GM21447 (cell line): ENCODE measurements around the gene RTN1.

Experiments used
- ATAC-seq: cut with Tn5 transposase; IDR thresholded peaks from one replicate; pipeline ENCODE4 v1.9.1; 2021; ENCODE audit not compliant: unreplicated experiment

The RTN1 gene

DNA sequence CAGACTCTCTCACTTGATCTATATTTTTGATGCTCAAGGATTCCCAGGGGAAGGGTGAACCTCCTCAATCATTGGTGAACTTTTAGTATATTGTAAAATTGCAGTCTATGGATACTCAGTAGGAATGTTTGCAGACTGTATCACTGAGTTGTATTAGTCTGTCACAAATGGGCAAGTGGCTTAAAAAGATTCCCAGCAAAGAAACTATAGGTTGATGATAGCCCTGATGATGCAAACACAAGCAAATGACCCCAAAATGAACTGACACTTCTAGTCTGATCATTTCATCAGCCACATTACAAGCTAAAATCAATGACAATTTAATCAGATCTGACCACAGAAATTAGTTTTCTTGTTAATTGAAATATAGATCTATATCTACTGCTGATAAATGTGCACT is 59.5 kb downstream of the RTN1 start:
- ATAC-seq: no peak

DNA sequence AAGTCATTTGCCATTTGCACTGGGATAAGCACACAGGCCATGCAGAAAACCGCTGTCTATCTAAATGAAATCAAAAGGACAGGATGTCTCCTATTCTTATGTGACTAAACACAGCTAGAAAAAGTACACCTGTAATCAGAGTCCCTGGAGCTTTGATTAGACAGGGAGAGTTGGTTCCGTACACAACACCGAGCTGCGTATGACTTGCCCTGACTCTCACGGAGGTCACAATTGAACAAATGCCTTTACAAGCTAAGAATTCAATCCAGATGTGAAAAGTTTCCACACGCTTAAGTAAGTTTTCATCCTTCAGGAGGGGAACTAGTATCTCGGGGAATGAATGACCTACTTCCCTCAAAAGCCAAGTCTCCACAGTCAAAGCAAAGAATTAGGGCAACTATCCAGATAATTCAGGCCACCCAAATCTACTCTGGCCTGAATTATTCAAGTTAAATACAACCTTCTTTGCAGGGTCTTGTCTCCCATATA is 67.5 kb downstream of the RTN1 start:
- ATAC-seq: no peak

GRCh38 chr14:59788176-59788575 is 82.4 kb downstream of the RTN1 start:
- ATAC-seq: no peak

- ATAC-seq: no peak
Observed at GRCh38 chr14:59787045-59787674, 83.4 kb downstream of the RTN1 start.

DNA sequence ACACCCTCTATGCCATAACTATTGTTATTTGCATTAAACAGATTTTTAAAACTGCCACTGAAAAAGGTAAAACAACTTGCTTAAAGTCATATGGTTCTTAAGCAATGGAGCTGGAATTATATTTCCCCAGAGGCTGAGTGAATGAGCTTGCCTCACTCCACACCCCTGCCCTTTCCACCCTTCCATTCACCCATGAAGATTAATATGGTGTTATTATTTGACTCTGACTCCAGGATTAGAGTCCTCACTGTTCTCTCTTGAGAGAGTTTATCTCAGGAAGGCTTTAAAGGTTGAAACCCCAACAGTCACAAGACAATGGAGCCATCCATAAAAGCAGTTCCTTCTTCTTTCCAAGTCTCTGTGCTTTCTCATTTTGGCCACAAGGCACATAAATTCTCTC is 84.9 kb downstream of the RTN1 start:
- ATAC-seq: no peak

- ATAC-seq: no peak
Observed at GRCh38 chr14:59782760-59783159, 87.8 kb downstream of the RTN1 start.

DNA sequence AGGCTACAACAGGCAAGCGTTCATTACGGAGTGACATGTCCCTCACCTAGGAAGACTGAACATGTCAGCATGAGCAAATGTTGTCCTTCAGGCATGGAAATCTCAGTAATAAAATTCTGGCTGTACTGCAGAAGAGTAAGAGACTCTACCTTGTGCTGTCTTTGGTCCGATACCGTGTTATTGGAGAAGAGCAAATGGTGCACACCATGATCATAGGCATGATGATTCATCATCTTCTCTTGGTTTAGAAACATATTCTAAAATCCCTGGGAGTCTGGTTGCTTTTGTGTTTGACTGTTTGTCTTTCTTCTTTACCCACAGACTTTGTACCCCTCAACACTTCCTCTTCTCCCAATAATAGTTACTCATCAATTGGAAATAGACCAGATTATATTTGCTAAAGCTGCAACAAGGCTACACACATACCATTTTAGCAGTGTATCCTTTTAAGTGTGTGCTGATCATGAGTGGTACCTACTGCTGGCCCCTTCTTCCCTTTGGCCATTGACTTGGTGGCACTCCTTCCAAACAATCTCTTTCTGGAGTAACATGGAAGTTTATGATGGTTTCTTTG is 93.5 kb downstream of the RTN1 start:
- ATAC-seq: no peak

DNA sequence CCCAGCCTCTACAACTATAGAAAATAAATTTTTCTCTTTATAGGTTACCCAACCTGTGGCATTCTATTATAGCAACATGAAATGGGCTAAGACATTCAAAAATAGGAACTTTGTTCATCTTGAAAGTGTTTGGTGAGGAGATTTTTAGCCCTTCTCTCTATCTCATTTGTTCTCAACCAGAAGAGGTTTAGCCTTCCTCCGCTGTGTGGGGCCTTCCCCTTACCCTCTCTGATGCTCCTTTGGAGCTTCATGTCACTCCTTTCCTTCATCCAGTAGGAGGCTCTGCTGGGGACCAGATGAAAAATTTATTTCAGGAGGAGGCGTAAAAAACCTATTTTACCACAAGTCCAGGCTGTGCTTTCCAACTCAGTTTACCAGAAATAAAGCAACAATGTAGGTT is 94.1 kb downstream of the RTN1 start:
- no peak for ATAC-seq

DNA sequence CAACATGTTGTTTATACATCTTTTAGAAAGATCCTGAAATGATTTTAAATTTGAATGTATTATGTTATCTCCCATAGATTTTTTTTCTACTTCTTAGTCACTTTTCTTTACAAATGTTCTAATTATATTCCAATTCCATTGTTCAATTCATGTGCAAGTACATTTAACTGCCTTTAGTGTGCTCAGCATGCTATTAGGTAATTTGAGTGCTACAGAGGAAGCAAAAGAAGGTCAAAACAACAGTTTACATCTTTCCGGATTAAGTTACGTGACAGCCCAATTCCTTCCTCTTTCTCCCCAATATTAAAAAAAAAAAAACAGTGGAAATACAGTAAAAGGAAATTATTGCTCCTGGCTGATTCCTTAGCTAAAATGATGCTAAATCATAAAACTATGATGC is 98.3 kb downstream of the RTN1 start:
- no peak for ATAC-seq

DNA sequence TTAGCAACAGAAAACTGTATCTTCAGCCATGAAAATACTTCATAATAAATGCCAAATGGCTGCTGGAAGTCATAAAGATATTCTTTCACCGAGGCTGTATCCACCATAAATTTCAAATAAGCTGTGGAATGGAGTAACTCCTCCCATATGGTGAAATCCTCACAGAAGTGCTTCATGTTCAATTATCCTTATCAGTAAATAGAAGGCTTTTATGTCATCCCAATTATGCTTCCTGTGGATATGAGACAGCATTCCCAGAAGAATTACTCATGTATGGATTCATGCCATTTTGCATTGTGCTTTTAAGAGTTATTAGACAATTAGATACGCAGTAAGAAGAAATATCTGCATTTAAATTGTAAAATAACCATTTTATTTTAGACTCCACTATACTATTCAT is 99.0 kb downstream of the RTN1 start:
- ATAC-seq: no peak

DNA sequence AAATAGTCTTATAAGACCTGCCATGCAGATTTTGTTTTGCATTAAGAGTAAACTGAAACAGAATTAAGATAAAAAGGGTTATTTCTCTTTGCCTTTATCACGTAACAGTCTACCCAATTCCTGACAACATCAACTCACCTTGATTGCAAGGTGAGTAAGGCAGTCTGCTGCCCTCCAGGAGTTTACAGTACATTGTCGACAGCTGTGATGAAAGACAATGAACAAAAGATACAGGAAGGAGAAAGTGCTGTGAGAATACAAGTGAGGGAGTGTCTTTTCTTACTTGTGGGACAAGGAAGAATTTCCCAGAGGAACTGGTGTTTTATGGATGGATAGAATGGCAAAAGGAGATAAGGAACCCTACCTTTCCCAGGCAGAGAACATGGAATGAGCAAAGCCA is 101.0 kb downstream of the RTN1 start:
- ATAC-seq: no peak

GRCh38 chr14:59768855-59769375 is 101.7 kb downstream of the RTN1 start:
- ATAC-seq: no peak

GRCh38 chr14:59761851-59762250 is 108.7 kb downstream of the RTN1 start:
- ATAC-seq: no peak

- no peak for ATAC-seq
Observed at GRCh38 chr14:59755409-59756135, 115.0 kb downstream of the RTN1 start.

- ATAC-seq: no peak
Observed at GRCh38 chr14:59754256-59754655, 116.3 kb downstream of the RTN1 start.

DNA sequence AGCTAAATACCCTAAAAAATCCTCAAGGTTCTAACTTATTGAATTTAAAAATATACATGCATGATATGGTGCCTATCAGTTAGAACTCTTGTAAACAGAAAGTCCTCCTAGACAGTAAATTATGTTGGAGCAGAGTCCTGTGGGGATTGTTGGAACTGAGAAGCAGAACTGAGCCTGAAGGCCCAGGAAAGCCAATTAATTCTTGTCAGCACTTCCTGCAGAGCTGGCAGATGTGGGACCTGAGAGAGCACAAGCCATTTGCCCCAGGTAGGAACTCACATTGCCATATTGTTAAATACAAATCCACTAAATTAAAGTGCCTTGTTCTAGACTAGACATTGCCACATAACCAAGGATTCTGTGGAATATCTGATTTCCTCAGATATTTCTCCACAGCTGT is 117.1 kb downstream of the RTN1 start:
- no peak for ATAC-seq

DNA sequence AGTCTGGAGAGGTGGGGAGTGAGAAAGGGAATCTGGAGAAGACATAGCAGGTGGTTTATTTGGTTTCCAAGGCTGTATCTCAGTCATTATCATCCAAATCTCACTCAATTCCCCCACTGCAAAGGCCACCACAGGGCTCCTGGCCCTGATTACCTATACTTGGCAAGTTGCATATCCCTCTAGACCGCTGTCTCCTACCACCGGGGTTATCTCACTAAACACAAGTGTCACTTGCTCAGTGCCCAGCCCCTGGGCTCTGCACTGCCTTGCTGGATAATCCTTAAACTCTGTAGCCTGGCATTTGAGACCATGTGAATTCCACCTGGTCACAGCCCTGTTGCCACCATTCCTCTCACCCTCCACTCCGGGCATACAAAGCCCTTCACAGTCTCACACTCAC is 119.0 kb downstream of the RTN1 start:
- no peak for ATAC-seq

- ATAC-seq: no peak
Observed at GRCh38 chr14:59739794-59740193, 130.8 kb downstream of the RTN1 start.

DNA sequence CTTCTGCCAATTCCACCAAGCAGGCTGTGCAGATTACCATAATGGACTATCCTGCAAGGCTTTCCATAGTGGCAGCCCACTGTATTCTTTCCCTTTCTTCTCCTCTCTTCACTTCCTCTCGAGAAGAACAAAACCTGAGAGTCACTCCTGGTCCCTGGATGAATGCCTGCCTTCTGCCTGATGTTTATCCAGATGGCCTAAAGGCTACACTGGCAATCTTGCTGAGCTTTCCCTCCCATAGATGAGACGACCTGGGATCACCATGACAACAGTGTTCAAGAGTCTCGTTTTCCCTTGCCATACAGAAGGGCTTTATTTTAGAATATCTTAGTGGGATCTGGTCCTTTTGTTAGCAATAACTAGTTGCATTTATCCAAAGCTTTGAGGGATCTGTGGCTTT is 142.3 kb downstream of the RTN1 start:
- no peak for ATAC-seq

GRCh38 chr14:59727073-59727661 is 143.4 kb downstream of the RTN1 start:
- no peak for ATAC-seq

DNA sequence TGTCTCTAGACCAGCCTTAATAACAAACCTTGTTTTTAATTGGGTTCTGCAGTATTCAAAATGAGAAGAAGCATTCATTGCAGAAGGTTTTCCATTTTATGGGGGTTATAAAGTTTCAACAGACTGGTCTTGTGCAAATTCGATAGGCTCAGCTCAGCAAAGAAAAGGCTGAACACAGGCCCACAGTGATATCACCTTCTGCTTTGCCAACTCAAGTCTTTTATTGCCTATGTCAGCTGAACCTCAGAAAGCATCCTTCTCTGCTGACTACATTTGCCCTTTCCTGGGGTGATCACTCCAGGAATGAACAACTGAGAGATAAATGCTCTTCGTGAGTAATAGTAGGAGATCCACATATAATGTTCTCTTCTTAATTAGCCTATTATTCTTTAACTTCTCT is 159.5 kb downstream of the RTN1 start:
- no peak for ATAC-seq
